Astrocyte (in vitro differentiated cells and primary cell): Measurements from ENCODE around the gene KIF14.

Experiments used
- EZH2 ChIP-seq: IDR thresholded peaks from 2 replicates; pipeline ENCODE4 v1.6.1; 2012; ENCODE audit warnings: mild to moderate bottlenecking, low read length, inconsistent platforms; ENCODE audit not compliant: insufficient read depth
- TF ChIP-seq, protein P1 (sequence below): IDR thresholded peaks from 2 replicates; pipeline ENCODE4 v1.5.1; 2011; ENCODE audit warnings: low read depth, mild to moderate bottlenecking, inconsistent platforms, low read length, moderate library complexity; ENCODE audit not compliant: insufficient read depth

DNA sequence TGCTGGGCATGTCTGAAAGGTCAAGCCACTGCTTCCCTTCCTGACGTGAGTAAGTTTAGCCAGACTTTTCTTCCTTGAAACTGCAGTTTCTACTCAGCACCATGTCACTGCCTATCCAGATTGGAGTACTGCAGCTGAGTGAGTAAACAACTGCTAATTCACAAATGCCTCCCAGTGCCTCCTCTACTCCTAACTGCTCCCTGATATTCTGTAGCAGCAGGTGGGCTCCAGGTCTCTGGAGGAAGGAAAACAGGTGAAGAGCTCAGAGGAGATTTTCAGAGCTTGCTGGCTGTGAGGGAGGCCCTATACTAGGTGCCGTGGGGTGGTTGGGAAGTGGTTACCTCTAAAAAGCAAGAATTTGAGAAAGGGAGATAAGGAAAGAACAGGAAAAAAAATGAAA lies 96.5 kb downstream of the KIF14 start:
- TF ChIP-seq, protein P1, sequence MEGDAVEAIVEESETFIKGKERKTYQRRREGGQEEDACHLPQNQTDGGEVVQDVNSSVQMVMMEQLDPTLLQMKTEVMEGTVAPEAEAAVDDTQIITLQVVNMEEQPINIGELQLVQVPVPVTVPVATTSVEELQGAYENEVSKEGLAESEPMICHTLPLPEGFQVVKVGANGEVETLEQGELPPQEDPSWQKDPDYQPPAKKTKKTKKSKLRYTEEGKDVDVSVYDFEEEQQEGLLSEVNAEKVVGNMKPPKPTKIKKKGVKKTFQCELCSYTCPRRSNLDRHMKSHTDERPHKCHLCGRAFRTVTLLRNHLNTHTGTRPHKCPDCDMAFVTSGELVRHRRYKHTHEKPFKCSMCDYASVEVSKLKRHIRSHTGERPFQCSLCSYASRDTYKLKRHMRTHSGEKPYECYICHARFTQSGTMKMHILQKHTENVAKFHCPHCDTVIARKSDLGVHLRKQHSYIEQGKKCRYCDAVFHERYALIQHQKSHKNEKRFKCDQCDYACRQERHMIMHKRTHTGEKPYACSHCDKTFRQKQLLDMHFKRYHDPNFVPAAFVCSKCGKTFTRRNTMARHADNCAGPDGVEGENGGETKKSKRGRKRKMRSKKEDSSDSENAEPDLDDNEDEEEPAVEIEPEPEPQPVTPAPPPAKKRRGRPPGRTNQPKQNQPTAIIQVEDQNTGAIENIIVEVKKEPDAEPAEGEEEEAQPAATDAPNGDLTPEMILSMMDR, result no peak
- no peak for TF ChIP-seq EZH2
